NCI-H1436 treated with DMSO at 0.1 percent for 48 hours (cell line): ENCODE data around the gene PIGZ.

Experiments used
- DNase-seq: peaks from one replicate; lab custom pipeline; 2025; lab: John Stamatoyannopoulos, UW

PIGZ gene

DNA sequence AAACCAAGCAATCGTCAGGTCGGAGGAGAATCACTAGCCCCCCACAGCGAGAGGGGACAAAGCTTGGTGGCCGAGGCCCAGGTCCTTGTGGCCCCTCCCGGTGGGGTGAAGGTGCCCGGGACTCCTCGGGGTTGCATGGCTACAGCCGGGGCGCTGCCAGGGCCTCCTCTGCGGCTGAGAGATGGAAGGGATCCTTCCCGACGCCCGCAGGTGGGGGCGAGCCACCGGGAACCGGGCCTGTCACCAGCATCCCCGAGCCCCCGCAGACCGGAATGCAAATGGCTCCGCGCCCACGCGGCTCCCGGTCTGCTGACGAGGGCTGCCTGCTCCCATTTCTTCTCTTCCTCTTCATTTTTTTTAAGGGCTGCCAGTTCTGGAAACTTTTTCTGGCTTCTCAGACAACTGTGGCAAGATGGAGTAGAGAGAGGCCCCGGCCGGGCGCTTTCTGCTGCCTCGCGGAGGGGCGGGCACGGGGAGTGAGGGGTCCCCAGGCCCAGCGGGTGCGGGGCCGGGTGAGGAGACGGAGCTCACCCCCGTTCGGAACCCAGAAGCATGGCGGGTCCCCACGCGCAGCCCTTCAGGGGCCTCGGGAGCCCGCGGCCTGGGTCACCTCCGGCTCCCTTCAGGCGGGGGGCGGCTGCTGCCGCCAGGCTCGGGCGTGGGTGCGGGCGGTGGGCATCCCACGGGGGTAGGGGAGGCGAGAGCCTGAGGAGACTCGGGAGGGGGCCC, 33.5 kb upstream of the PIGZ start:
- no peak for DNase-seq

- no peak for DNase-seq
Observed at GRCh38 chr3:197001106-197001971, 32.7 kb upstream of the PIGZ start.

DNA sequence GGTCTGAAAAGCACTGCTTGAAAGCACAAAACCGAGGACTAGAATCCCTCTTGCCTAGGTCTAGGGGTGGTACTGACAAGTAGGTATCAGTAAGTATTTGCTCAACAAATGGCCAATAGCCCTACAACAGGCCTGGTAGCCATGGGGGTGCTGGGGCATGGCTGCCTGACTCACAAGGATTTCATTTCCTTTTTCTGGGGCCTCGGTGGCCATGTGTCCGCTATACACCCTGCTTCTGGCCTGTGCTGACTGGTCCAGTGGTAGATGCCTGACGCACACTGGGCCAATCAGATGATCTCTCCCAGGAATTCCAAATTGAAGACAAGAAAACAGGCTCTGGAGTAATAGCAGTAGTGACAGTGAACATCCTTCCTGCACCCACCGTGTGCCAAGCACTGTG, 31.6 kb upstream of the PIGZ start:
- DNase-seq = no peak

GRCh38 chr3:196998966-196999760, 30.5 kb upstream of the PIGZ start:
- no peak for DNase-seq

DNA sequence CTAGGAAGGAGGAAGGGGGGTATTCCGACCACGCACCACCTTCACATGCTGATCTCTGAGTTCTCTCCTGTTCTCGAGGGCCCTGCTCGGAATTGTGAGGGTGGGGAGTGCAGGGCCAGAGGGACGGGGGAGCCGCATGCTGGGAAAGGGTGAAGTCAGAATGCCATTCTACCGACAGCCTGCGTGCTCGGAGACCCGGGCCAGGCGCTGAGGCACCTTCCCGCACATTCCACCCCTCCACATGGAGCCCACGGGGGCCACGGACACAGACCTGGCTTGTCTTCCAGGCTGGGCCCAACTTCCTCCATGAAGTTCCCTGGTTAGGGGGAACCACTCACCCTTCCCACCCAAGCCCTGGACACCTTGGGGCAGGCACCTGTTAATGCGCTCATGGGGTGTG, 28.7 kb upstream of the PIGZ start:
- DNase-seq = no peak

GRCh38 chr3:196996454-196997265, 28.0 kb upstream of the PIGZ start:
- DNase-seq = peak; percentile 59

GRCh38 chr3:196995646-196996355, 27.2 kb upstream of the PIGZ start:
- DNase-seq = no peak

- DNase-seq = no peak
Observed at GRCh38 chr3:196995027-196995426, 26.4 kb upstream of the PIGZ start.

DNA sequence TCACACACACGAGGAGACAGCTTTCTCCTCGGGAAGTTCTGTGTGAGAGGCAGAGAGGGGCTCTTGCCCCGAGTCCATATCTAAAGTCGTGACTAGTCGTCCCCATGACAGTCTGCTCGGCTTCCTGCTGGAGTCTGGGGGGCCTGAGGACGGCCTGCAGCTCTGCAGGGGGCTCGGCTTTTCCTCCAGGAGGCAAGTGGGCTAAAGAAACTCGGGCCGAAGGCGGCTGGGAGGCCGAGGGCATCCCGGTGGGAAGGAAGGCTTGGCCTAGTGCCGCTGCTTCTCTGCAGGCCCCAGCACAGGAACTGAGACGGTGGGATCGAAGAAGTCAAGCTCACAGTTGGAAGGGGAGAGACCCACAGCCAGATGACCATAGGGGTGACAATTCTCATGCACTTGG, 25.4 kb upstream of the PIGZ start:
- no peak for DNase-seq

- no peak for DNase-seq
Observed at GRCh38 chr3:196992461-196993065, 23.9 kb upstream of the PIGZ start.

- no peak for DNase-seq
Observed at GRCh38 chr3:196991581-196992460, 23.2 kb upstream of the PIGZ start.

DNA sequence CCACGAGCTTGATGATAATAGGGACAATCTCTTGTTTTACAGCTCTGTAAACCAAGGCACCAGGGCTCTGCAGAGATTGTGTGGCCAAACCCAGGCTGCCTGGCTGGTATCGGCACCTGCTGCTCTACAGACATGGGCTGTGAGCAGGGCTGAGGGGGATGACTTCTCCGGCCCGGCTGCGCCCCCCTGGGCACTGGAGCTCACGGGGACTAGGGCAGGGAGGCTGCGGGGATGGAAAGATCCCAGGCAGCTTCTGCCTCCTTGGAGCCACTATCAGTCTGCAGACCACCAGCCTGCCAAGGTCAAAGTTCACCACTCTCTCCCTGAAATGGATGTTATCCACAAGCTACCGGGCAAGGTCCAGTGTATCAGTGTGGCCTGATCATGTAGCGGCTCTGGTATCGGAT, 22.0 kb upstream of the PIGZ start:
- no peak for DNase-seq

- DNase-seq = no peak
Observed at GRCh38 chr3:196989721-196990262, 21.2 kb upstream of the PIGZ start.

DNA sequence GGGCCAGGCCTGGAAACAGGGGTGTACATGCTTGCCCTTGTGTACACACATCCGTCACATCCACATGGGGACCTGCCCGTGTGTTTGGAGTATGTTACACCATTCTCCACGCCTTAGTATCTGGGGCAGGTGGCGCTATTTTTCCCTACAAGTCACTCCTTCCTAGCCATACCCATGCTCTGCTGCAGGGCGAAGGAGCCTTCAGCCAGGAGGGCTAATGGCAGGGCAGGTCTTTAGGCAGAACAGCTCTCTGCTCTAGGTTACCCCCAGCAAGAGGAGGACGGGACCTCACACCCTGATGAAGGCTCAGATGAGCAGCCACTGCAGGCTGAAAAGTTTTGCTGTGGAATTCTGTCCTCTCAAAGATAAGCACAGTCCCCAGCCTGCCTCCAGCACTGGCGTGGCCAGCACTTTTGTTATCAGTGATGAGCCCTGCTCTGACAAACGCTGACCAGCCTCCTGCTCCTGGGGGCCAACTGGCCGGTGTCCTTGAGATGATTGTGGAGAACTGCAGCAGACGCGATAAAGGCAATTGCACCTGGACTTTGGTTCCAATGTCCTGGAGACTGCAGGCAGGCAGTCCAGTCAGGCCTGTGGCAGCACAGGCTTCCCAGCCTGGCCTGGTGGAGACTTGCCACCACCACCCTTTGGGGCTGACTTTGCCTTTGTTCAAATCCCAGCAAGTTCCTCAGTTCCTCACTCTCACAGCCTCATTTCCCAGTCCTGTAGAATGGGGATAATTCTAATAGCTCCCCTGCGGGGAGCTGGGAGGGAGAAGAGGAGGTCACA, 19.8 kb upstream of the PIGZ start:
- no peak for DNase-seq

DNA sequence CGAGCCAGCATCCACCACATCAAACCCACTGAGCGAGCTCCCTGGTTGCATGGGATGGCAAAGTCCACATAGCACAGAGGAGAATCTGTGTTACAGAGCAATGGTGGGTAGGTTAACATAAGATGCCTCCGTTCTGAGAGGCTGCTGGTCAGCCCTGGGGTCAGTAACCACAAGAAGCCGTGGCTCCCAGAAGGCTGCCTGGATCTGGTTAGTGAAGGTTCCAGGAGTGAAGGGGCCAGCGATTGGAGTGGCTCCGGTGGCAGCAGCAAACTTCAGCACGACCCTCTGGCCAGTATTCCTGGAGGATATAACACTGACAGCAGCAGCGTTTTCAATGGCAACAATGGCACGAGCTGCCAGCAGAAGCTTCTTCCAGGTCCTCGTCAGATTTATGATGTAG, 18.4 kb upstream of the PIGZ start:
- no peak for DNase-seq

DNA sequence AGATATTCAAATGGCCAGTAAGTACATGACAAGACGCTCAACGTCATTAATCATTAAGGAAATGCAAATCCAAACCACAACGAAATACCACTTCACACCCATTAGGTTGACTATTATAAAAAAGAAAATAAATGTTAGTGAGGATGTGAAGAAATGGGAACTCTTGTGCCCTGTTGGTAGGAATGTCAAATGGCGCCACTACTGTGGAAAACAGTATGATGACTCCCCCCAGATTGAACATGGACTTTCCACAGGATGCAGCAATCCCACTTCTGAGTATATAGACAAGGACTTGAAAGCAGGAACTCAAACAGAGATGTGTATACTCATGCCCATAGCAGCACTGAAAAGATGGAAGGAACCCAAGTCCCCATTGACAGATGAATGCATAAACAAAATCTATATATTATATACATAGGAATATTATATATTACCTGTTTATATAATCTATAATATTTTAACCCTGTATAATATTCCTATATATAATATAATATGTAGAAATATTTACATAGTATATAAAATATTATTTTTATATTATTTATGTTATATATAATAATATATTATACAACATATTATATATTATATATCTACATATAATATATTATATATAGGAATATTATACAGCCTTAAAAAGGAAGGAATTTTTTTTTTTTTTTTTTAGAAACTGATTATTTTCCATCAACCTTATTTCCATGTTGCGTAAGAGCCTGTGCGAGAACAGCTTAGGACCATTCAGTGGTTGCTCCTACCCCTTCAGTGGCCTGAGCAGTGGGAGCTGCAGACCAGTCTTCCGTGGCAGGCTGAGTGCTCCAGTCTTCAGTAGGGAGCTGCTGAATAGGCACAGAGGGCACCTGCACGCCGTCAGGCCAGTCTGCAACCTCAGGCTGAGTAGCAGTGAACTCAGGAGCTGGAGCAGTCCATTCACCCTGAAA, 17.6 kb upstream of the PIGZ start:
- DNase-seq = no peak

DNA sequence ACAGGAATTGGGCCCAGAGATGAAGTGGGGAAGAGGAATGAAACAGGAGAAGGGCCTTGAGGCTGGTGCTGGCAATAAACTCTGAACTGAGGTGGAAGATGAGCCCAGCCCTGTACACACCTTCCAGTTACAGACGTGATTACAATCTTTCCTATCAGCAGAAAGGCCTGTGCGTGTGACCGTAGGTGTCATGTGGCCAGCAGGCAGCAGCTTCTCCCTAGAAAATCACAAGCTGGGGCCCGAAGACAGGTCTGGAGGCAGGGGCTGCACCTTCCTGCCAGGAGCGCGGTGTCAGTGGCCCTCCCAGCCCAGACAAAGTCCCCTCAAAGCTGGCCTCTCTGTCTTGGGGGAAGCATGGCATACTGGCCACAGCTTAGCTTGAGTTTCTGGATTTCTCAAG, 16.7 kb upstream of the PIGZ start:
- no peak for DNase-seq
